ENCODE results near the gene SRXN1. TPM values are rescaled to one million over a fixed set of nuclear protein-coding genes. Genes with fewer than 3 reads are reported as not detected.

SRXN1 gene
- total and polyA plus RNA-seq, 2 donors from 2014 or later = 17.4 to 51.1 TPM

- TF ChIP-seq, protein P1, sequence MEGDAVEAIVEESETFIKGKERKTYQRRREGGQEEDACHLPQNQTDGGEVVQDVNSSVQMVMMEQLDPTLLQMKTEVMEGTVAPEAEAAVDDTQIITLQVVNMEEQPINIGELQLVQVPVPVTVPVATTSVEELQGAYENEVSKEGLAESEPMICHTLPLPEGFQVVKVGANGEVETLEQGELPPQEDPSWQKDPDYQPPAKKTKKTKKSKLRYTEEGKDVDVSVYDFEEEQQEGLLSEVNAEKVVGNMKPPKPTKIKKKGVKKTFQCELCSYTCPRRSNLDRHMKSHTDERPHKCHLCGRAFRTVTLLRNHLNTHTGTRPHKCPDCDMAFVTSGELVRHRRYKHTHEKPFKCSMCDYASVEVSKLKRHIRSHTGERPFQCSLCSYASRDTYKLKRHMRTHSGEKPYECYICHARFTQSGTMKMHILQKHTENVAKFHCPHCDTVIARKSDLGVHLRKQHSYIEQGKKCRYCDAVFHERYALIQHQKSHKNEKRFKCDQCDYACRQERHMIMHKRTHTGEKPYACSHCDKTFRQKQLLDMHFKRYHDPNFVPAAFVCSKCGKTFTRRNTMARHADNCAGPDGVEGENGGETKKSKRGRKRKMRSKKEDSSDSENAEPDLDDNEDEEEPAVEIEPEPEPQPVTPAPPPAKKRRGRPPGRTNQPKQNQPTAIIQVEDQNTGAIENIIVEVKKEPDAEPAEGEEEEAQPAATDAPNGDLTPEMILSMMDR (IDR thresholded peaks at IDR 0.05; ENCODE audit: borderline replicate concordance, extremely low read depth, insufficient read depth) = no peak
- Histone ChIP-seq H3K27ac (ENCODE audit: low read depth in 2 of 2, low read length in 2 of 2) (no peak overlapping the region), H3K4me1 (ENCODE audit: control insufficient read depth in 2 of 3, insufficient read depth in 2 of 3, low read depth in 1 of 3, low read length in 3 of 3) (no peaks in the 10 kb centered on the region), H3K9ac (ENCODE audit: low read length in 3 of 3) (no peak overlapping the region), H3K4me3 (ENCODE audit: low read length in 3 of 3) (no peak overlapping the region), H3K9me3 (ENCODE audit: control insufficient read depth in 2 of 3, insufficient read depth in 1 of 3, low read length in 3 of 3) (no peaks in the 10 kb centered on the region), H3K36me3 (ENCODE audit: control insufficient read depth in 2 of 3, insufficient read depth in 3 of 3, low read length in 3 of 3) (no peaks in the 10 kb centered on the region), H3K27me3 (ENCODE audit: control insufficient read depth, insufficient read depth, low read length) (no peaks in the 10 kb centered on the region)
- DNase-seq = peak in 1 of 5 donors; percentile 41
- FAIRE-seq = no peak
- intact Hi-C loops (cut with DNase I) = no loop called here
Measured at GRCh38 chr20:689348-689747, 36.3 kb upstream of the SRXN1 start.

DNA sequence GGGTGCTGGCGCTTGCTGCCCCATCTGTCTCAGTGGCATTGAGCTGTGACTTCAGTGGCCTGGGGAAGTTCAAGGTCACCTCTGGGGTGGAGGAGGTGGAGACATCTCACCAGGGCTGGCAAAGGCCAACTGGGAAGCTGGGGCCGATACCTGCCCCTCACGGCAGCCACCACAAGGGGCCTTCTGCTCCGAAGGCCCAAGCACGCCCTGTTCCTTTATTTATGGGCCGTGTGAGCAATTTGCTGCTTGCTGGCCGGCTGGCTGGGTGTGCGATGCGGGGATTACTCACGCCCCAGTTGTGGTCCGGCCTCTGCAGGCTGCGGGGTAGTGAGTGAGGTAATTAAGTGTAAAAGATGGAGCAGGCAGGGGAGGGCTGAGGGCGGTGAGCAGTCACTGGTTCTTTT, 35.8 kb upstream of the SRXN1 start:
- FAIRE-seq = no peak
- H3K36me3 ChIP-seq (ENCODE audit: control insufficient read depth in 2 of 3, insufficient read depth in 3 of 3, low read length in 3 of 3) = no peaks in the 10 kb centered on the region
- no peaks in the 10 kb centered on the region for H3K27me3 ChIP-seq (ENCODE audit: control insufficient read depth, insufficient read depth, low read length)
- no peak overlapping the region for H3K27ac ChIP-seq (ENCODE audit: low read depth in 2 of 2, low read length in 2 of 2)
- TF ChIP-seq, protein P1 (IDR thresholded peaks at IDR 0.05; ENCODE audit: borderline replicate concordance, extremely low read depth, insufficient read depth) = no peak
- intact Hi-C loops (cut with DNase I) = no loop called here
- no peaks in the 10 kb centered on the region for H3K9me3 ChIP-seq (ENCODE audit: control insufficient read depth in 2 of 3, insufficient read depth in 1 of 3, low read length in 3 of 3)
- DNase-seq = peak in 4 of 5 donors; percentile 35 to 61 (median 56)
- H3K4me3 ChIP-seq (ENCODE audit: low read length in 3 of 3) = no peak overlapping the region
- H3K4me1 ChIP-seq (ENCODE audit: control insufficient read depth in 2 of 3, insufficient read depth in 2 of 3, low read depth in 1 of 3, low read length in 3 of 3) = no peaks in the 10 kb centered on the region
- H3K9ac ChIP-seq (ENCODE audit: low read length in 3 of 3) = no peak overlapping the region

GRCh38 chr20:687468-688203, 34.6 kb upstream of the SRXN1 start:
- H3K27me3 ChIP-seq (ENCODE audit: control insufficient read depth, insufficient read depth, low read length) = no peaks in the 10 kb centered on the region
- H3K27ac ChIP-seq (ENCODE audit: low read depth in 2 of 2, low read length in 2 of 2) = no peak overlapping the region
- no peak overlapping the region for H3K4me3 ChIP-seq (ENCODE audit: low read length in 3 of 3)
- H3K4me1 ChIP-seq (ENCODE audit: control insufficient read depth in 2 of 3, insufficient read depth in 2 of 3, low read depth in 1 of 3, low read length in 3 of 3) = no peaks in the 10 kb centered on the region
- no peaks in the 10 kb centered on the region for H3K36me3 ChIP-seq (ENCODE audit: control insufficient read depth in 2 of 3, insufficient read depth in 3 of 3, low read length in 3 of 3)
- intact Hi-C loops (cut with DNase I) = no loop called here
- no peak overlapping the region for H3K9ac ChIP-seq (ENCODE audit: low read length in 3 of 3)
- FAIRE-seq (no peak), DNase-seq (no peak)
- no peaks in the 10 kb centered on the region for H3K9me3 ChIP-seq (ENCODE audit: control insufficient read depth in 2 of 3, insufficient read depth in 1 of 3, low read length in 3 of 3)
- TF ChIP-seq, protein P1 (IDR thresholded peaks at IDR 0.05; ENCODE audit: borderline replicate concordance, extremely low read depth, insufficient read depth) = no peak
